M059J (cell line): ENCODE data around the gene KNDC1. TPM values are rescaled to one million over a fixed set of nuclear protein-coding genes. Genes with fewer than 3 reads are reported as not detected.
"Not testable (repeated sequence)": the region's sequence is repeated elsewhere in the genome, so short reads cannot be mapped to it uniquely, and the experiment has no call there.

ENCODE experiments used
- DNase-seq: peaks from one replicate; pipeline ENCODE4 v3.0.0-alpha.2; 2012; ENCODE audit warnings: low read depth
- total RNA-seq: library from RNA; depleted of rRNA; stranded (reverse); fragments of >200 nt; shearing (Covaris generic); gene quantifications from 2 replicates; pipeline ENCODE4 v1.2.3, GENCODE V29; 2014

Gene KNDC1
- total RNA-seq, 1 experiment from 2014 or later = not detected

GRCh38 chr10:133258818-133259601 lies 99.0 kb downstream of the KNDC1 start:
- DNase-seq = peak; percentile 99

DNA sequence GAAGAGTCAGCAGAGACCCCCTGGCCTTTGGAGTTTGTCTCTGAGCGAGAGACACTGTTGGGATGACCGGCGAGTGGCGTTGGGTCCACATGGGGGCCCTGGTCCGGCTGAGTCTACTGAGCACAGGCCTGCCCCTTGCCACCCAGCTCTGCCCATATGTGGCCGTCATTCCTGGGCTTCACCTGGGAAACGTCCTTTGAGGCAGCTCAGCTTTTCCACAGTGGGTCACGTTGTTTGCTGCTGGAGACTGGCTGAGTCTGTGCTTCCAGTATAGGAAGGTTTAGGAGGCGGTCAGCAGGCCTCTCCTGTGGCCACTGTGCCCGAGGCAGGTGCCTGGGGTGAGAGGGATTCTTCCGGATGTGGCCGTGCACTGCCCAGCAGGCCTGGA lies 99.6 kb downstream of the KNDC1 start:
- DNase-seq = peak; percentile 62

DNA sequence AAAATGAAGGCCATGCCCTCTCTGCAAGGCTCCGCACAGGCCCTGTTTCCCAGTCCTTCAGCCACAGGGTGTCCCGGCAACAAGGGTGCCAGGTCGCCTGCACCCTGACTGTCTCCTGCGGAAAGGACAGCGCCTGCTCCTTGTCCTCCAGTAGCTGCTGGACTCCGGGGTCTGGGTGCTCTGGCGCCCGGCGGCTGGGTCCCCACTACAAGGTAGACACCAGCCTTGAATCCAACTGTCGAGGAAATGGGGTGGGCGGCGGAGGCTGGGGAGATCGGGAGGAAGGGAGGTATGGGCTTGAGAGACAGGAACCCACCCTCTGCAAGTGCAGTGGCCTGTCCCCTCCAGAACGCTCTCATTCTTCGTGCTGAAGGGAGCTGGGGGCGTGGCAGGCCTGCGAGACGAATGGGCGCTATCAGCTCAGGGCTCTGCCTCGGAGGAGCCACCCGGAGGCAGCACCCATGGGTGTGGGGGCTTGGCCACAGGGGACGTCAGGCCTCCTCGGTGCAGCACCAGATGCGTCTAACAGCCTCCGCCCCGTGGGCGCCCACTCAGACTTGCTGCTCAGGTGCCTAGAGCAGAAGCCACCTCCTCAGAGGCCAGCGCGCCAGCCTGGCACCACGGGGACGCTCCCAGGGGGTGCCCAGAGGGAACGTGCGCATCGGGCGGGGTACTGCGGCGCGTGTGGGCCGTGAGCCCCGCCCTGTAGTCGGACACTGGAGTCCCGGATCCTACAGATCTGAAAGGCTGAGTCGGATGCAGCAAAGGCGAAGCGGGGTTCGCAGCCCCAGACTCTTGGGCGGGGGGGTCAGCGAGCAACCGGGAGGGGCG lies 101.1 kb downstream of the KNDC1 start:
- DNase-seq = peak; percentile 40

DNA sequence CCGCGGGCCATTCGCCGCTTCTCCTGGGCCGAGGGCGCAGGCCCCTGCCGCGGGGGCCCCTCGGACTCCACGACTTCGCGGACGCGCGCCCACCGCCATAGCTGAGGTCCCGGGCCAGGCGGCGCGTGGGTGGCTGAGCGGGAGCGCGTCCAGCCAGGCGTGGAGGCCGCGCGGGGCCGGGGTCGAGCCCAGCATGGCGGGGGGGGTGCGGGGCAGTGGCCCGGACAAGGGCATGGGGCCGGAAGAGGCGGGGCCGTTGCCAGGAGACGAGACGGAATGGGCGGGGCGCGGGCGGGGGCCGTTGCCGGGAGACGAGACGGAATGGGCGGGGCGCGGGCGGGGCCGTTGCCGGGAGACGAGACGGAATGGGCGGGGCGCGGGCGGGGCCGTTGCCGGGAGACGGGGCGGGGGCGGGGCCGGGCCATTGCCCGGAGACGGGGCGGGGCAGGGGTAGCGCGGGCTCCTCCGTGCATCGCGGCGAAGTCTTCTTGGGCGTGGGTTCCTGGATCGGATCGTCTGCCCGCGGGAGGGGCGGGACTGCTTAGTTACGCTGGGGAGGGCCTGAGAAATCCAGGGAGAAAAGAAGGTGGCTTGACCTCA lies 101.8 kb downstream of the KNDC1 start:
- peak; percentile 54 for DNase-seq

- DNase-seq = no peak
Measured at GRCh38 chr10:133262696-133263095, 102.7 kb downstream of the KNDC1 start.

DNA sequence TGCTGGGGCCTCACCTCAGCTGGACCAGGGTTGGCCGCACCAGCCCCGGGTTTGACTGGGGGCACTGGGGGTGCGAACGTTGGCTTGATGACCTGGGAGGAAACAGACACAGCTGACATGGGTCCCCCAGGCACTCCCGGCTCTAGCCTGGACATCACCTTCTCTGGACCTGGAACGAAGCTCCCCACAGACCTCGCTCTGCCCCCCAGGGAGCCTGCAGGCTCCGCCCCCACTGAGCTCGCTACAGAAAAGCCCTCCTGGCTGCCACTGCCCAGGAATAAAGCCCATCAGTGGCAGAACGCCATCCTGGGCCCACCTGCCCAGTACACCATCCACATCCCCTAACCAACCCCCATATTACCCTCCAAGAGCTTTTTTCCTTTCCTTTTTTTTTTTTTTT lies 103.7 kb downstream of the KNDC1 start:
- no peak for DNase-seq

GRCh38 chr10:133264461-133264860 lies 104.4 kb downstream of the KNDC1 start:
- no peak for DNase-seq

GRCh38 chr10:133265052-133265451 lies 105.0 kb downstream of the KNDC1 start:
- DNase-seq = not testable (repeated sequence)

DNA sequence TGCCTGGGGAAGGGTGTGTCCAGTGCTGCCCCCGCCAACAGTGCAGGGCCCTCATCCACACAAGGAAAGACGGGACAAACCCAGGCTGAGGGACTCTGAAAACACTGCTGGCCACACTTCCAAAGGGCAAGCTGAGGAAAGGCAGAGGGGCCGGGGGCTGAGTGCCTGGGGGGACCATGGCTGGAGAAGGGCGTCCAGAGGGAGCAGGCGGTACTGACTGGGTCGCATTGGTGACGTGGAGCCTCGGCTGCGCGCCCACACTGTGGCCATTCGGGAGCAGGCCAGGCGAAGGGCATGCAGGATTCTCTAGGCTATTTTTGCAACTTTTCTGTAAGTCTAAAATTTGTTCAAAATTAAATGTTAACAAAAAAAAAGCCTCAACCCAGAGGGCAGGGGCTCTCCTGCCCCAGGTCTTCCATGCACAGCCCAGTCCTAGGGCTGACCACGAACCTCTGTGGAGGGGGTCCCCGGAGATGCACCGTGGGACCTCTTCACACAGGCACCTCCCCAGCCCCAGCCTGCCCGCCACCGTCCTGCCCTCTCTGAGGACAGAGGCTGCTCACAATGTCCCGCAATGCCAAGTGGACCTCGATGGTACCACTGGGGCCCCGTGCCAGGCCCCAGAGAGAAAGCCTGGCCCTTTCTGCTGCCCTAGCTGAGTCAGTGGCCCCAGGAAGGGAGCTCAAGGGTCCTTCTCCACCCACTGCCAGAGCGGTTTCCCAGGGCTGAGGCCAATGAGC lies 106.2 kb downstream of the KNDC1 start:
- no peak for DNase-seq

DNA sequence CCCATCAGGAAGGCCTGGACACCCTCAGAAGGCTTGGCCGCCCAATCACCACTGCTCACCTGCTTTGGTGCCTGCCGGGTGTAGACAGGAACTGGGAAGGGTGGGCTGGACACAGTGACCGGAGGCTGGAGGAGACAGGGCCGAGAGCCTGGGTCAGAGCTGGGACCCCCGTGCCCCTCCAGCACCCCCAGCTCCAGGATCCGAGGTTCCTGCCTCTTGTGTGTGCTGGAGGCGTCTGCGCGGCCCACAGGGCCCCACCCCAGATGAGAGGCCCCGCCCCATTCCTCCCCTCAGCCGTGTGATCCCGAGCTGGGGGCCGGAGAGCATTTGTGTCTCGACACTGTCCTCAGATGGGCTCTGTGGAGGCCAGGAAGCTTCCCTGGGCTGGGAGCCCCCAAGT lies 107.3 kb downstream of the KNDC1 start:
- DNase-seq = no peak

- DNase-seq = no peak
Measured at GRCh38 chr10:133267829-133268228, 107.8 kb downstream of the KNDC1 start.

DNA sequence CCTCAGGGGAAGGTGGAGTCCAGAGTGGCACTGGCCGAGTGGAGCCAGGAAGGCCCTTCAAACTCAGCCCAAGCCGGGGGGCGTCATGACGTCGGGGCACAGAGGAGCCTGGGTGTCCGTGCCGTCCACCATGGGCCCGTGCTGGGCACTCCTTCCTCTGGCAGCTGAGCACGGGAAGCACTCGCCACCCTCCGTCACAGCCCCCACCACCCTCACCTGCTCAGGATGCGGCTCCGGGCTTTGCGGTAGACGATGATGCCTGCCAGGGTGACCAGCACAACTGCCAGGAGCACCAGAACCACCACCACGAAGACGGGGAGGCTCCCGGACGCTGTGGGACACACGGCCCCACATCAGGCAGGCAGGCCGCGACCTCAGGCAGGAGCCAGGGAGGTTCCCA lies 108.5 kb downstream of the KNDC1 start:
- no peak for DNase-seq

DNA sequence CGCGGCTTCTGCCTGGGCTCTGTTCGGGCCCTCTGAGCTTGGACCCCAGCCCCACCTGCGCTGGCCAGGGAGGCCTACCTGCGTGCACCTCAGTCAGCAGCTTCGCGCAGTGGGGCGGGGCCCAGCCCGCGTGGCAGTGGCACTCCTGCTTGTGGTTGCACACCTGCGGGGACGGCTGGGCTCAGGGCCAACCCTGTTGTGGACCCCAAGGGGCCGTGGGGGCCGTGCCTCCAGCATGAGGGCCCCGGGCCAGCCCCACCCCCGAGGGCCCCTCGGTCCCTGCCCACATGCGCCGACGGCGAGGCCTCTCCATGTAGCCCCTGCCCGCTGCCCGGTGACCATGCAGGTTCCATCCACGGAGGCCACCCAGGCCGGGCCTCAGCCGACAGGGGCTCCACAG lies 109.3 kb downstream of the KNDC1 start:
- no peak for DNase-seq

- no peak for DNase-seq
Measured at GRCh38 chr10:133270204-133270603, 110.2 kb downstream of the KNDC1 start.

GRCh38 chr10:133270773-133271297 lies 110.8 kb downstream of the KNDC1 start:
- no peak for DNase-seq

- no peak for DNase-seq
Measured at GRCh38 chr10:133271521-133272300, 111.7 kb downstream of the KNDC1 start.

DNA sequence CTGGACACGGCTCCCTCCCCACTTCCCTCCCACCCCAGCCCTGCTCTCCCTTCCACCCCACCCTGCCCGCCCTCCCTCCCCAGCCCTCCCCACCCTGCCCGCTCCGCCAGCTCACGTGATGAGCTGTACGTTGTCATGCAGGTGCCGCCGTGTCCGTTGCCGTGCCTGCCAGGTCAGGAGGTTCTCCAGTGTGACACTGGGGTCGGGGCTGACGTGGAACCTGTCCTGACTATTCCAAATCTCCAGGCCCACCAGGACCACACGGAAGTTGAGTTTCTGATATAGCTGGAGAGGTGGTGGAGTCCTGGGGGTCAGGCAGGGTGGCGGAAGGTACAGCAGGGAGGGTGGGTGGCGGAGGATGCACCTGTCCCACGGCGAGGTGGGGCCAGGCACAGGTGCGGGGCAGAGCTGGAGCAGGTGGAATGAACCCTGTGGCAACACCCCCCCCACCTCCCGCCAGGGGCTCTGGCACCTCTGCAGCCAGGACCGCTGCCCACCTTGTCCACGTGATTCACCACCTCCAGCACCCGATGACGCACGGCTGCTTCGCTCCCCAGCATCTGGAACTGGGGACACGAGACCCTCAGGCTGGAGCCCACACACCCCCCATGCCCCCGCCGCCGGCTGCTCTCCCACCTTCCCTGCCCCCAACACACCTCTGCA lies 112.4 kb downstream of the KNDC1 start:
- no peak for DNase-seq

DNA sequence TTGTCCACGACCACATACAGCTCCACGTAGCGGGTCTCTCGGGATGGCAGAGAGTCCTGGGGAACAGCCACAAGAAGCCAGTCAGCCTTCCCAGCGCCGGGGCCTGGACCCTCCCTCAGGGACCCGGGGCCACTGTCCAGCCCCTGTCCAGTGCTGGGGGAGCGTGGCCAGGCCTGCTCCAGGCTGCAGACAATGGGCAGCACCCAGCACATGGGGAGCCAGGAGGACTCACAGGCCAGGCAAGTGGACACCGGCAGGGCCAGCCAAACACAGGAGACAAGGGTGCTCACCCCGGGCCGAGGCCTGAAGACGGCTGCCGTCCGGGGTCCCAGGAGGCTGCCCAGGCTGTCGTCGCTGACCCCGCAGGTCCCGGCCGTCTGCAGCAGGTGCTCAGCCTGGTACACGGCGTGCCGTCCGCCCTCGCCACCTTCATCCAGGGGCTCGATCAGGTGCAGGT lies 113.0 kb downstream of the KNDC1 start:
- no peak for DNase-seq

- no peak for DNase-seq
Measured at GRCh38 chr10:133273534-133274143, 113.6 kb downstream of the KNDC1 start.
